ENCODE measurements around the gene LAMB1.

Gene LAMB1

DNA sequence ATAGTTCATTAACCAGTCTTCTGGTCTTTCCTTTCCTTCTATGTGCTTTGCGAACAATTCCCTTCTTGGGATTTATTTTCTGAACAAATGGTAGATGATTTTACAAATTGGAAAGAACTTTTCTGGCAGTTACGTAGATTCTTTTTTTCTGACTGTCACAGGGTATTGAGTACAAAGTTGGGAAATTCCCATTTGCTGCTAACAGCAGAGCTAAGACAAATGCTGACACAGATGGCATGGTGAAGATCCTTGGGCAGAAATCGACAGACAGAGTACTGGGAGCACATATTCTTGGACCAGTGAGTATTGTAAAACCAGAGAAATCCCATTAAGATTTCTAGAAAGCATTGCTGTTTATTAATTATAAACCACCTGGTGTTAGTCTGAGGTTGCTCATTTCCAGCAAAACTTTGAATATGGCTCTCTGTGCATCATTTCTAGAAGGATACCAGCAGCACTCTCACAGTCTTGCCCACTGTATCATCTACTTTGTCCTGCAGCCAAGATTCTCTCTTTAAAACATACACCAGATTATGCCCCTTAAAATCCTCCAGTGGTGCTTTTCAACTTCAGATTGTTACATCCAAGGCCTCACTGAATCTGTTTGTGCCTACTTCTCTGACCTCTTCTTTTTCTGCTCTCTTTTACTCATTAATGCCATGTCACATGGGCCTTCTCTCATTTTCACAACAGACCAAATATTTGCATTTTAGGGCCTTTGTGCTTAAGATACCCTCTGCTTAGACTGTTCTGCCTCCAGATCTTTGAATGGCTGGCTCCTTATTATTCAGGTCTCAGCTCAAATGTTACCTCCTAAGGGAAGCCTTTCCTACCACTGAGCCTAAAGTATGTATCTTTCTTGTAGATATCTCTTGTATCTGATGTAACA, 85.0 kb downstream of the LAMB1 start:
- Histone ChIP-seq H3K4me3 (ENCODE audit: severe bottlenecking) (no peak overlapping the region), H3K27ac (ENCODE audit: poor library complexity, severe bottlenecking) (no peak overlapping the region), H3K9me3 (ENCODE audit: severe bottlenecking) (no peaks in the 10 kb centered on the region), H3K27me3 (ENCODE audit: insufficient read depth, poor library complexity, severe bottlenecking) (no peaks in the 10 kb centered on the region), H3K36me3 (ENCODE audit: low read depth) (peaks cover 94% of the 10 kb centered on the region), H3K4me1 (ENCODE audit: insufficient read depth, poor library complexity, severe bottlenecking) (peaks cover 9% of the 10 kb centered on the region)
- ATAC-seq (ENCODE audit: low read depth) = no peak
- DNase-seq (ENCODE audit: low spot score) = no peak
- no peak for TF ChIP-seq CTCF (IDR thresholded peaks at IDR 0.05; ENCODE audit: poor library complexity, severe bottlenecking)

DNA sequence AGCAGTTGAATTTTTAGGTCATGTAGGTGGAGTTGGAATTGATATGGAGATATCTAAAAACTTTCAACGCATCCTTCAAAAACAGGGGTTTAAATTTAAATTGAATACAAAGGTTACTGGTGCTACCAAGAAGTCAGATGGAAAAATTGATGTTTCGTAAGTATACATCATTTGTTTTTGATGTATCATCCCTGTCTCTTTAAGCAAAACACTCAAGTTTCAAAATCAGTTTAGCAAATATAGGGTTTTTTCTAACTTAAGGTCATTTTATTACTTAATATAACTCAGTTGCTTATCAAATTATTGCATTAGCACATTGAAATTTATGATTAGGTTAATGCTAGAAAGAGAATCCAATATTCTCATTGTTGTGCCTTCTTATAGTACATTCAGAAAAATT, 87.4 kb downstream of the LAMB1 start:
- Histone ChIP-seq H3K4me3 (ENCODE audit: severe bottlenecking) (no peak overlapping the region), H3K27me3 (ENCODE audit: insufficient read depth, poor library complexity, severe bottlenecking) (no peaks in the 10 kb centered on the region), H3K4me1 (ENCODE audit: insufficient read depth, poor library complexity, severe bottlenecking) (peaks cover 9% of the 10 kb centered on the region), H3K9me3 (ENCODE audit: severe bottlenecking) (no peaks in the 10 kb centered on the region), H3K36me3 (ENCODE audit: low read depth) (peaks cover 95% of the 10 kb centered on the region), H3K27ac (ENCODE audit: poor library complexity, severe bottlenecking) (no peak overlapping the region)
- no peak for TF ChIP-seq CTCF (IDR thresholded peaks at IDR 0.05; ENCODE audit: poor library complexity, severe bottlenecking)
- DNase-seq (ENCODE audit: low spot score) = no peak
- no peak for ATAC-seq (ENCODE audit: low read depth)

DNA sequence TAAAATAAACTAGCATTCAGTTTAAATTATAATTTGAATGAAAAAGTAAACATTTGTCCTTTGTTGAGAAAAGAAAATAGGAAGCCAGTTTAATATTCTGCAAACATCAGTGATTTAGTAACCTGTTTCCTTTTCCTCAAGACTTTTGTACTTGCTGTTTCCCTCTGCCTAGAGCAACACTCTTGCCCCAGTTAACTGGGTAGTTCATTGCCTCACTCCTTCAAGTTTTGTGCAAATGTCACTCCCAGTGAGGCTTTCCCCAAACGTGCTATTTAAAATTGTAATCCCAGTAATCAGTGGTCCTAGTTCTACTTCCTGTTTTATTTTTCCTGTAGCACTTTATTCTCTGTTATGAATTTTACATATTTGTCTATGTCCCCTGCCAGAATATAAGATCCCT, 88.1 kb downstream of the LAMB1 start:
- Histone ChIP-seq H3K27me3 (ENCODE audit: insufficient read depth, poor library complexity, severe bottlenecking) (no peaks in the 10 kb centered on the region), H3K9me3 (ENCODE audit: severe bottlenecking) (no peaks in the 10 kb centered on the region), H3K4me1 (ENCODE audit: insufficient read depth, poor library complexity, severe bottlenecking) (peaks cover 9% of the 10 kb centered on the region), H3K27ac (ENCODE audit: poor library complexity, severe bottlenecking) (no peak overlapping the region), H3K36me3 (ENCODE audit: low read depth) (peaks cover 95% of the 10 kb centered on the region), H3K4me3 (ENCODE audit: severe bottlenecking) (no peak overlapping the region)
- TF ChIP-seq CTCF (IDR thresholded peaks at IDR 0.05; ENCODE audit: poor library complexity, severe bottlenecking) = no peak
- no peak for ATAC-seq (ENCODE audit: low read depth)
- DNase-seq (ENCODE audit: low spot score) = no peak

- peaks cover 9% of the 10 kb centered on the region for H3K4me1 ChIP-seq (ENCODE audit: insufficient read depth, poor library complexity, severe bottlenecking)
- no peaks in the 10 kb centered on the region for H3K27me3 ChIP-seq (ENCODE audit: insufficient read depth, poor library complexity, severe bottlenecking)
- no peak for TF ChIP-seq CTCF (IDR thresholded peaks at IDR 0.05; ENCODE audit: poor library complexity, severe bottlenecking)
- H3K36me3 ChIP-seq (ENCODE audit: low read depth) = peaks cover 92% of the 10 kb centered on the region
- H3K27ac ChIP-seq (ENCODE audit: poor library complexity, severe bottlenecking) = no peak overlapping the region
- no peaks in the 10 kb centered on the region for H3K9me3 ChIP-seq (ENCODE audit: severe bottlenecking)
- ATAC-seq (ENCODE audit: low read depth) (no peak), DNase-seq (ENCODE audit: low spot score) (no peak)
- H3K4me3 ChIP-seq (ENCODE audit: severe bottlenecking) = no peak overlapping the region
Measured at GRCh38 chr7:107913851-107914250, 89.1 kb downstream of the LAMB1 start.

- peaks cover 90% of the 10 kb centered on the region for H3K36me3 ChIP-seq (ENCODE audit: low read depth)
Measured at GRCh38 chr7:107911981-107912380, 91.0 kb downstream of the LAMB1 start.

More at GRCh38 chr7:107911981-107912380, 91.0 kb downstream of the LAMB1 start:
- Histone ChIP-seq H3K9me3 (ENCODE audit: severe bottlenecking) (no peaks in the 10 kb centered on the region), H3K4me1 (ENCODE audit: insufficient read depth, poor library complexity, severe bottlenecking) (peaks cover 9% of the 10 kb centered on the region), H3K27me3 (ENCODE audit: insufficient read depth, poor library complexity, severe bottlenecking) (no peaks in the 10 kb centered on the region), H3K27ac (ENCODE audit: poor library complexity, severe bottlenecking) (no peak overlapping the region), H3K4me3 (ENCODE audit: severe bottlenecking) (no peak overlapping the region)
- DNase-seq (ENCODE audit: low spot score) = no peak
- TF ChIP-seq CTCF (IDR thresholded peaks at IDR 0.05; ENCODE audit: poor library complexity, severe bottlenecking) = no peak
- ATAC-seq (ENCODE audit: low read depth) = no peak

Data from RWPE2 (cell line).